K562 (cell line): ENCODE data around the gene OR5H2. TPM values are rescaled to one million over a fixed set of nuclear protein-coding genes. Genes with fewer than 3 reads are reported as not detected.

ENCODE experiments used
- ATAC-seq: fragments of 200-7000 bp; cut with Tn5 transposase; 3 replicates; pipeline ENCODE4 v1.9.1; 2020; ENCODE audit warnings: moderate library complexity
- BruUV-seq: library from RNA; stranded (reverse); fragments of 400-500 nt; replicated peaks from 2 replicates; lab custom pipeline; 2021; lab: Mats Ljungman, UMichigan
- CTCF ChIA-PET: fragments of 300-600 bp; formaldehyde crosslinking; extraction: SDS; loops from one replicate; lab custom pipeline; 2021; ENCODE audit warnings: low intra/inter-chr PET ratio; lab: Yijun Ruan, JAX
- POLR2A ChIA-PET: fragments of 300-600, 350-650 bp; sonication (Branson Sonifier 250); formaldehyde crosslinking; extraction: SDS; loops from one replicate; lab custom pipeline; 2021; ENCODE audit warnings: antibody characterized with exemption, inconsistent platforms; lab: Yijun Ruan, JAX
- DNase-seq, 4 experiments: peaks; one replicate each; pipeline versions ENCODE4 v3.0.0 to v3.0.0-alpha.2; 2011 to 2018; ENCODE audit warnings: low spot score in 3 of 4, mixed read lengths in 3 of 4; ENCODE audit errors: extremely low read depth in 1 of 4
- FAIRE-seq: peaks from 2 replicates; lab custom pipeline; 2011; peaks lifted over from hg19 to GRCh38; lab: Jason Lieb, UNC
- H2AFZ ChIP-seq: 2 replicates; pipeline ENCODE4 v1.6.0; 2011; ENCODE audit warnings: low read depth, low read length, control low read depth, inconsistent platforms
- H3K27ac ChIP-seq: fragments of 200-600 bp; 3 replicates; pipeline ENCODE4 v1.8.0; 2011; ENCODE audit warnings: low read depth, mild to moderate bottlenecking, control low read depth, inconsistent platforms, low read length, moderate library complexity, mixed read lengths; ENCODE audit errors: extremely low read depth
- H3K27me3 ChIP-seq, 2 experiments: fragments of 300-600 bp in 1 of 2; 2 replicates in 1 of 2; 3 replicates in 1 of 2; pipeline versions ENCODE4 v1.6.0 to v1.8.0; 2011; ENCODE audit warnings: inconsistent platforms in 2 of 2, low read length in 2 of 2, mild to moderate bottlenecking in 1 of 2, mixed read lengths in 1 of 2, moderate library complexity in 1 of 2; ENCODE audit not compliant: control insufficient read depth in 2 of 2, insufficient read depth in 2 of 2
- H3K36me3 ChIP-seq: fragments of 300-600 bp; 3 replicates; pipeline ENCODE4 v1.8.0; 2011; ENCODE audit warnings: mild to moderate bottlenecking, low read length, inconsistent platforms; ENCODE audit not compliant: control insufficient read depth, insufficient read depth
- H3K4me1 ChIP-seq, 2 experiments: fragments of 200-600 bp in 1 of 2; replicated peaks in 1 of 2; 2 replicates in 1 of 2; 3 replicates in 1 of 2; pipeline versions ENCODE4 v1.5.1 to v1.8.0; 2011; ENCODE audit warnings: inconsistent platforms in 2 of 2, low read length in 2 of 2, mild to moderate bottlenecking in 1 of 2, mixed read lengths in 1 of 2, moderate library complexity in 1 of 2; ENCODE audit not compliant: control insufficient read depth in 2 of 2, insufficient read depth in 2 of 2
- H3K4me2 ChIP-seq: 2 replicates; pipeline ENCODE4 v1.6.1; 2011; ENCODE audit warnings: low read length, control low read depth, inconsistent platforms, mixed read lengths; ENCODE audit not compliant: insufficient read depth
- H3K4me3 ChIP-seq: fragments of 200-600 bp; sonication (generic), shearing (Covaris generic); 2 replicates; pipeline ENCODE4 v1.5.1; 2016; ENCODE audit warnings: control low read depth, inconsistent platforms
- H3K79me2 ChIP-seq: fragments of 200-600 bp; 3 replicates; pipeline ENCODE4 v1.8.0; 2011; ENCODE audit warnings: low read length, inconsistent platforms; ENCODE audit not compliant: control insufficient read depth, insufficient read depth
- H3K9ac ChIP-seq, 2 experiments: 2 replicates each; pipeline versions ENCODE4 v1.6.0 to v1.6.1; 2011; ENCODE audit warnings: low read depth in 2 of 2, low read length in 2 of 2, control low read depth in 1 of 2, inconsistent platforms in 1 of 2, mild to moderate bottlenecking in 1 of 2, mixed read lengths in 1 of 2; ENCODE audit not compliant: insufficient read depth in 1 of 2
- H3K9me1 ChIP-seq: one replicate; pipeline ENCODE4 v1.6.0; 2011; ENCODE audit warnings: inconsistent platforms, mild to moderate bottlenecking, low read length, moderate library complexity; ENCODE audit not compliant: control insufficient read depth, insufficient read depth
- H3K9me3 ChIP-seq: replicated peaks from 2 replicates; pipeline ENCODE4 v1.5.1; 2011; ENCODE audit warnings: low read depth, low read length, inconsistent platforms; ENCODE audit not compliant: control insufficient read depth, insufficient read depth
- H4K20me1 ChIP-seq: replicated peaks from 2 replicates; pipeline ENCODE4 v1.6.1; 2011; ENCODE audit warnings: low read length, inconsistent platforms, mixed read lengths; ENCODE audit not compliant: control insufficient read depth, insufficient read depth
- AFF4 ChIP-seq: sonication (generic); formaldehyde crosslinking; IDR thresholded peaks from 2 replicates; pipeline ENCODE4 v1.8.0; 2023; ENCODE audit warnings: mild to moderate bottlenecking, missing genetic modification reagents
- ARID2 ChIP-seq: fragments of 450-650 bp; IDR thresholded peaks from 2 replicates; pipeline ENCODE4 v1.6.1; 2017; ENCODE audit warnings: antibody characterized with exemption, mild to moderate bottlenecking
- ATF2 ChIP-seq: sonication (generic); formaldehyde crosslinking; IDR thresholded peaks from 2 replicates; pipeline ENCODE4 v1.8.1; 2022; ENCODE audit warnings: missing genetic modification reagents
- CAMTA2 ChIP-seq: fragments of 250-450 bp; sonication (Bioruptor Pico); conservative IDR thresholded peaks from 2 replicates; pipeline ENCODE4 v1.5.1; 2022
- CHD4 ChIP-seq: fragments of 200-600 bp; sonication (generic); IDR thresholded peaks from 3 replicates; pipeline ENCODE4 v1.6.1; 2012; ENCODE audit warnings: low read depth, mild to moderate bottlenecking, mixed read lengths, low read length, inconsistent platforms; ENCODE audit not compliant: insufficient read depth, insufficient replicate concordance, poor library complexity, severe bottlenecking
- CSDE1 ChIP-seq, 2 experiments: fragments of 450-650 bp; IDR thresholded peaks; 2 replicates each; pipeline ENCODE4 v1.6.1; 2016; ENCODE audit warnings: mild to moderate bottlenecking in 1 of 2
- E2F1 ChIP-seq: sonication (generic); formaldehyde crosslinking; IDR thresholded peaks from 2 replicates; pipeline ENCODE4 v1.8.1; 2023; ENCODE audit warnings: mild to moderate bottlenecking, missing genetic modification reagents, moderate library complexity
- ELK3 ChIP-seq: fragments of 450-650 bp; formaldehyde crosslinking; IDR thresholded peaks from 2 replicates; pipeline ENCODE4 v1.4.0; 2020; ENCODE audit warnings: mild to moderate bottlenecking
- ETV6 ChIP-seq, 3 experiments: fragments of 150-350 bp in 1 of 3; sonication (generic) in 1 of 3; formaldehyde crosslinking in 1 of 3; IDR thresholded peaks; 2 replicates each; pipeline versions ENCODE4 v1.6.1 to v1.8.0; 2014 to 2022; ENCODE audit warnings: borderline replicate concordance in 2 of 3, low read depth in 2 of 3, antibody characterized with exemption in 1 of 3, low read length in 1 of 3, mild to moderate bottlenecking in 1 of 3, missing genetic modification reagents in 1 of 3
- POLR3A ChIP-seq: IDR thresholded peaks from 2 replicates; pipeline ENCODE4 v1.6.1; 2011; ENCODE audit warnings: borderline replicate concordance, mild to moderate bottlenecking, moderate library complexity; ENCODE audit not compliant: insufficient read length, insufficient read depth; ENCODE audit errors: extremely low read depth
- TCF7 ChIP-seq: sonication (generic); IDR thresholded peaks from 2 replicates; pipeline ENCODE4 v1.6.1; 2016; ENCODE audit warnings: antibody characterized with exemption, borderline replicate concordance
- WGBS: fragments of 100-300 bp; shearing (Covaris generic); methylation state at CpG from one replicate; pipeline ENCODE4 v1.1.6; 2016; ENCODE audit warnings: low coverage, mixed read lengths; ENCODE audit not compliant: insufficient coverage; ENCODE audit errors: missing lambda C conversion rate; 5-methylcytosine and 5-hydroxymethylcytosine counted together
- in situ Hi-C: fragments of 300-500 bp; cut with MboI; formaldehyde crosslinking; loops from 4 replicates; pipeline ENCODE4 v1.15.0; 2018; ENCODE audit warnings: inconsistent platforms, mixed read lengths
- intact Hi-C: fragments of 100-400 bp; cut with micrococcal nuclease; formaldehyde crosslinking; loops from 2 replicates; pipeline ENCODE4 v1.14.2; 2022
- polyA plus RNA-seq, 8 experiments: library from polyadenylated mRNA; depleted of rRNA in 4 of 8; stranded (reverse) in 5 of 8; unstranded in 3 of 8; fragments of >200 nt; fragmentation: Nextera tagmentation in 2 of 8; fragmentation: Illumina TruSeq in 1 of 8; extraction: Ambion mirVana in 2 of 8; extraction: Trizol in 1 of 8; gene quantifications; 2 replicates each; pipeline versions ENCODE4 v1.2.1 to v1.2.3, GENCODE V29; 2011 to 2014; ENCODE audit warnings: inconsistent platforms in 1 of 8, missing spikeins in 1 of 8
- total RNA-seq, 7 experiments: library from RNA; depleted of rRNA in 6 of 7; stranded (reverse); fragments of >200 nt in 6 of 7; fragmentation: Illumina TruSeq in 2 of 7; extraction: Trizol in 2 of 7; gene quantifications; 2 replicates each; pipeline versions ENCODE4 v1.2.1 to v1.2.3, GENCODE V29; 2011 to 2021; ENCODE audit warnings: low replicate concordance in 1 of 7

Gene OR5H2
- total and polyA plus RNA-seq, 9 of the 15 experiments (the other 6 are each of a cell fraction or from before 2014, with no cell fraction given) = not detected

GRCh38 chr3:98272126-98272525, 10.2 kb upstream of the OR5H2 start:
- H3K27me3 ChIP-seq = no peaks in the 10 kb centered on the region
- no peaks in the 10 kb centered on the region for H3K9me3 ChIP-seq
- no peak overlapping the region for H2AFZ ChIP-seq
- no peaks in the 10 kb centered on the region for H3K36me3 ChIP-seq
- CTCF ChIA-PET = no interaction called here
- no peak for FAIRE-seq
- H3K9me1 ChIP-seq = no peaks in the 10 kb centered on the region
- H3K4me1 ChIP-seq = no peaks in the 10 kb centered on the region
- in situ Hi-C loops = no loop called here
- H4K20me1 ChIP-seq = no peaks in the 10 kb centered on the region
- intact Hi-C loops = no loop called here
- no peak overlapping the region for H3K27ac ChIP-seq
- ATAC-seq = no peak
- H3K9ac ChIP-seq = no peak overlapping the region
- POLR2A ChIA-PET = no interaction called here
- no peak overlapping the region for H3K4me2 ChIP-seq
- DNase-seq = no peak
- BruUV-seq = no TSS peak
- H3K79me2 ChIP-seq = no peaks in the 10 kb centered on the region
- WGBS = 0% methylated on average over 3 of the region's 3 CpGs
- H3K4me3 ChIP-seq = no peak overlapping the region
- TF ChIP-seq ETV6 (IDR thresholded peaks at IDR 0.05; ENCODE audit: borderline replicate concordance in 1 of 2, low read depth in 2 of 2, low read length in 1 of 2) = no peak
- TF ChIP-seq ETV6 (CRISPR knock-in tag; IDR thresholded peaks at IDR 0.05; ENCODE audit: borderline replicate concordance) = no peak
- no peak for TF ChIP-seq ARID2
- no peak for TF ChIP-seq TCF7
- no peak for TF ChIP-seq CAMTA2
- TF ChIP-seq AFF4 = no peak
- no peak for TF ChIP-seq CHD4
- TF ChIP-seq POLR3A = no peak
- no peak for TF ChIP-seq CSDE1 (IDR thresholded peaks at IDR 0.05)
- no peak for TF ChIP-seq E2F1
- no peak for TF ChIP-seq ATF2 (CRISPR knock-in tag)
- TF ChIP-seq ELK3 (CRISPR knock-in tag) = no peak
